CD4-positive, alpha-beta memory T cell (primary cell): Measurements from ENCODE around the gene UBE2I. TPM values are rescaled to one million over a fixed set of nuclear protein-coding genes. Genes with fewer than 3 reads are reported as not detected.

Experiments
- CTCF ChIA-PET: fragments of 350-600 bp; sonication (Branson Sonifier 250); formaldehyde crosslinking; loops from one replicate; lab custom pipeline; 2021; ENCODE audit warnings: inconsistent platforms; ENCODE audit not compliant: partially characterized antibody; lab: Charles Lee
- POLR2A ChIA-PET: fragments of 350-600 bp; sonication (Branson Sonifier 250); formaldehyde crosslinking; loops from one replicate; lab custom pipeline; 2021; ENCODE audit not compliant: partially characterized antibody; lab: Charles Lee
- DNase-seq, 5 donors: peaks; one replicate each; pipeline versions ENCODE4 v3.0.0 to v3.0.0-alpha.2; 2020 to 2022; ENCODE audit warnings: mixed read lengths in 1 of 5
- H3K27ac ChIP-seq: one replicate; pipeline ENCODE4 v1.7.0; 2013; ENCODE audit warnings: low read depth, low read length
- H3K27me3 ChIP-seq: 2 replicates; pipeline ENCODE4 v1.7.0; 2013; ENCODE audit warnings: mild to moderate bottlenecking, low read length, moderate library complexity; ENCODE audit not compliant: insufficient read depth
- H3K36me3 ChIP-seq: 2 replicates; pipeline ENCODE4 v1.7.0; 2013; ENCODE audit warnings: mild to moderate bottlenecking, low read length, moderate library complexity; ENCODE audit not compliant: insufficient read depth
- H3K4me1 ChIP-seq: 2 replicates; pipeline ENCODE4 v1.7.0; 2013; ENCODE audit warnings: mild to moderate bottlenecking, low read length, moderate library complexity; ENCODE audit not compliant: insufficient read depth
- H3K4me3 ChIP-seq, 2 donors: one replicate each; pipeline ENCODE4 v1.7.0; 2013; ENCODE audit warnings: low read length in 2 of 2, mild to moderate bottlenecking in 1 of 2
- H3K9me3 ChIP-seq, 2 donors: one replicate each; pipeline ENCODE4 v1.7.0; 2013; ENCODE audit warnings: low read length in 2 of 2, control low read depth in 1 of 2; ENCODE audit not compliant: control insufficient read depth in 1 of 2
- H3K27ac Mint-ChIP-seq, 7 donors: one replicate each; pipeline ENCODE4 v1.8.0; 2020 to 2021; ENCODE audit warnings: mixed read lengths in 7 of 7, mild to moderate bottlenecking in 6 of 7, inconsistent platforms in 3 of 7, moderate library complexity in 3 of 7
- H3K27me3 Mint-ChIP-seq, 2 donors: one replicate each; pipeline ENCODE4 v1.8.0; 2020 to 2021; ENCODE audit warnings: mixed read lengths in 2 of 2
- H3K36me3 Mint-ChIP-seq, 2 donors: one replicate each; pipeline ENCODE4 v1.8.0; 2020 to 2021; ENCODE audit warnings: mixed read lengths in 2 of 2, inconsistent platforms in 1 of 2, mild to moderate bottlenecking in 1 of 2
- H3K4me1 Mint-ChIP-seq, 4 donors: one replicate each; pipeline ENCODE4 v1.8.0; 2020 to 2021; ENCODE audit warnings: mixed read lengths in 4 of 4, mild to moderate bottlenecking in 1 of 4
- H3K4me3 Mint-ChIP-seq, 8 donors: one replicate each; pipeline ENCODE4 v1.8.0; 2020 to 2021; ENCODE audit warnings: mixed read lengths in 8 of 8, mild to moderate bottlenecking in 7 of 8, moderate library complexity in 6 of 8, inconsistent platforms in 3 of 8
- H3K9me3 Mint-ChIP-seq, 8 donors: one replicate each; pipeline ENCODE4 v1.8.0; 2020 to 2021; ENCODE audit warnings: mixed read lengths in 8 of 8, mild to moderate bottlenecking in 5 of 8, inconsistent platforms in 3 of 8, moderate library complexity in 1 of 8
- intact Hi-C: fragments of 100-400 bp; cut with micrococcal nuclease; formaldehyde crosslinking; loops from one replicate; pipeline ENCODE4 v1.15.1; 2023
- polyA plus RNA-seq, 2 donors: library from polyadenylated mRNA; unstranded; fragments of 300-500 nt; fragmentation: Illumina TruSeq; gene quantifications; one replicate each; pipeline ENCODE4 v1.2.3, GENCODE V29; 2021
- total RNA-seq, 2 experiments: library from RNA; stranded (reverse); gene quantifications; one replicate each; pipeline ENCODE4 v1.2.3, GENCODE V29; 2021

Gene UBE2I
- total and polyA plus RNA-seq, 4 experiments from 2014 or later, result 100 to 177 (median 138) TPM

DNA sequence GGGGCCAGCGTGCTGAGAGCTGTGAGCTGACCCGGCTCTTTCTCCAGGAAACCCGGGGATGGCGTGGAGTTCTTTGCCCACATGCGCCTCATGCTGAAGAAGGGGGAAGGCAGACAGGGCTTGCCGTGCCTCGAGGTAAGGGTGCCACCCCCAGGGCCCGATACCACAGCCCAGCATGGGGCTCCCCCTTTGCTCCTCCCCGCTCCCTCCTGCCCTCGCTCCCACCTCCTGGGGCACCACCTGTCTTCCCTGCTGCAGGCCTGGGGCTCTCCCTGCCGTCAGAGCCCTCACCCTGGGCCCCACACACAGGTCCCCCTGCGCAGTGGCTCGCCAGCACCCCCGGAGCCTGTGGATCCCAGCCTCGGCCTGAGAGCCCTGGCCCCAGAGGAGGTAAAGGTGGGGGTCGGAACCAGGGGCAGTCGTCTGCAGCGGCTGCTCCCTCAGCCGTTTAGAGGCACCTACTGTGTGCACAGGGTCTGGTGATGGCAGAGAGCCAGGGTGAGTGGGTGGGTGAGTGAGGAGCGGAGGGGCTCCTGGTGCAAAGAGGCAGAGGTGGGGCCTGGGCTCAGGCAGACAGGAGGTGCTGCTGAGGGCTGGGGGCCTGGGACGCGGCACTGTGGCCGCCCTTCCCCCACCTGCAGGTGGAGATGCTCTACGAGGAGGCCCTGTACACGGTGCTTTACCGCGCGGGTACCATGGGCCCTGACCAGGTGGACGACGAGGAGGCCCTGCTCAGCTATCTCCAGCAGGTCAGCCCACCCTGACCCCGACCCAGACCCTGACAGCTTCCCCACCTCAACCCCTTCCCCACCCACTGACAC, 29.6 kb downstream of the UBE2I start:
- intact Hi-C loops, result no loop called here
- no peak overlapping the region for H3K27ac ChIP-seq
- H3K4me1 ChIP-seq, result peaks cover 25% of the 10 kb centered on the region
- CTCF ChIA-PET, result no interaction called here
- H3K27me3 Mint-ChIP-seq, result peaks cover 0 to 3% of the 10 kb centered on the region in 2 donors
- H3K4me1 Mint-ChIP-seq, result peaks cover 9 to 26% (median 18%) of the 10 kb centered on the region in 4 donors
- no peak overlapping the region for H3K27ac Mint-ChIP-seq
- H3K4me3 ChIP-seq, result no peak overlapping the region
- H3K9me3 ChIP-seq, result no peaks in the 10 kb centered on the region
- no peak overlapping the region for H3K4me3 Mint-ChIP-seq
- no peaks in the 10 kb centered on the region for H3K9me3 Mint-ChIP-seq
- H3K36me3 ChIP-seq, result no peaks in the 10 kb centered on the region
- POLR2A ChIA-PET, result no interaction called here
- H3K27me3 ChIP-seq, result peaks cover 11% of the 10 kb centered on the region
- DNase-seq, result peak in 1 of 5 donors; percentile 25
- peaks cover 0 to 5% of the 10 kb centered on the region in 2 donors for H3K36me3 Mint-ChIP-seq

DNA sequence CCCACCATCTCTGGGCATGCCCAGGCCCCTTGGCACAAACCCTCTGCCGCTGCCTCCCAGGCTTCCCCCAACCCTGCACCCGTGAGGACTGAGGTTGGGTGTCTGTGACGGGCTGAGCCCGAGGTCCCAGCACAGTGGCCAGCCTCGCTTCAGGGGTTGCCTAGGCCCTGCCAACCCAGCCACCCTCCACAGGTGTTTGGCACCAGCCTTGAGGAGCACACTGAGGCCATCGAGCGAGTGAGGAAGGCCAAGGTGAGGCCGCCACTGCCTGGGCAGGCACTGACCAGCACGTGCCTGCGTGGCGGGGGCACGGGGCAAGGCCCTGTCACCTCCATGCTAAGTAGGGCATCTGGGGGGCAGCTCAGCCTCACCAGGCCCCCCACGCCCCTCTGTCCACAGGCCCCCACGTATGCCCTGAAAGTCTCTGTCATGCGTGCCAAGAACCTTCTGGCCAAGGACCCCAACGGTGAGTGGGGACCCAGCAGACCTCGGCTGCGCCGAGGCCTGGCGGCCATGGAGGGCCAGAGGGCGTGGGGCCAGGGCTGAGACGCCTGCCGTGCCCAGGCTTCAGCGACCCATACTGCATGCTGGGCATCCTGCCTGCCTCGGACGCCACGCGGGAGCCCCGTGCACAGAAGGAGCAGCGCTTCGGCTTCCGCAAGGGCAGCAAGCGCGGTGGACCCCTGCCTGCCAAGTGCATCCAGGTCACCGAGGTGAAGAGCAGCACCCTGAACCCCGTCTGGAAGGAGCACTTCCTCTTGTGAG, 31.5 kb downstream of the UBE2I start:
- H3K27ac Mint-ChIP-seq, result peak overlapping the region in 1 of 7 donors; percentile 22
- H3K4me3 ChIP-seq, result no peak overlapping the region
- peak overlapping the region in 1 of 8 donors; percentile 15 for H3K4me3 Mint-ChIP-seq
- no peaks in the 10 kb centered on the region for H3K27me3 ChIP-seq
- H3K9me3 Mint-ChIP-seq, result no peaks in the 10 kb centered on the region
- H3K27me3 Mint-ChIP-seq, result no peaks in the 10 kb centered on the region
- POLR2A ChIA-PET, result no interaction called here
- no peak overlapping the region for H3K27ac ChIP-seq
- CTCF ChIA-PET, result no interaction called here
- H3K4me1 Mint-ChIP-seq, result peaks cover 6 to 22% (median 15%) of the 10 kb centered on the region in 4 donors
- H3K9me3 ChIP-seq, result no peaks in the 10 kb centered on the region
- H3K4me1 ChIP-seq, result peaks cover 19% of the 10 kb centered on the region
- intact Hi-C loops, result no loop called here
- peak in 1 of 5 donors; percentile 32 for DNase-seq
- H3K36me3 Mint-ChIP-seq, result peaks cover 0 to 5% of the 10 kb centered on the region in 2 donors
- no peaks in the 10 kb centered on the region for H3K36me3 ChIP-seq

DNA sequence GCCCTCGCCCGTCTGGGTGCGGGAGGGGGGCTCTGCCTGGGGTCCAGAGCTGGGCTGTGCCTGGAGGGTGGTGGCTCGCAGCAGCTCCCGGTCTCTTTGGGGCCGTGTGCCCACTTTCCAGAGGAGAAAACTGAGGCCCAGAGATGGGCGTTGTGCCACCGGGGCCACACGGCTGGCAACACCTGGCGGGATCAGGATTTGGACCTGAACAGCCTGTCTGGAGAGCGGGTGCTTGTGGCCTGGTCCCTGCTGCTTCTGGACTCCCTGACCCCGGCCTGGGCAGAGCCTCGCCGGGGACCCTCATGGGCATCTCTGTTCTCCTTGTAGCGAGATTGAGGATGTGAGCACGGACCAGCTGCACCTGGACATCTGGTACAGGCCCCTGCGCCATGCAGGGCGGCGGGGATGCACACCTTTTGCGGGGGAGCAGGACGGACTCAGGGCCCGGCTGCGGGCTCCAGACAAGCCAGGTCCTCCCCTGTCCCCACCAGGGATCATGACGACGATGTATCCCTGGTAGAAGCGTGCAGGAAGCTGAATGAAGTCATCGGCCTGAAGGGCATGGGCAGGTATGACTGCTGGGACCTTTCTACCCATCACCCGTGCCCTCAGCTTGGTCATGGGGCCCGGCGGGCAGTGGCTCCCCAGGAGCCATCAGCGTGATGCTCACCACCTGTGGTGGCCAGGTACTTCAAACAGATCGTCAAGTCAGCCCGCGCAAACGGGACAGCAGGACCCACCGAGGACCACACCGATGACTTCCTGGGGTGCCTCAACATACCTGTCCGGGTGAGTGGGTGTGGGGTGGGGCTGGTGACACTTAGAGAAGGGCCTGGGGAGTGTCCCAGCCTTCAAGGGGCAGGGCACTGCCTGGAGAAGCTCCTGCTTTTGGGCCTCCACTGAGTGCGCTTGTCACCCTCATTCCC, 32.3 kb downstream of the UBE2I start:
- CTCF ChIA-PET, result interaction anchor here (1.5 kb wide), 1 partner anchor 9 kb away, joined by 7 read pairs; the partner anchor contains the start of gene BAIAP3
- no peaks in the 10 kb centered on the region for H3K27me3 Mint-ChIP-seq
- Histone ChIP-seq H3K4me3 (peak overlapping the region in 1 of 2 donors; percentile 63), H3K27me3 (no peaks in the 10 kb centered on the region), H3K4me1 (peaks cover 19% of the 10 kb centered on the region), H3K9me3 (no peaks in the 10 kb centered on the region), H3K36me3 (no peaks in the 10 kb centered on the region), H3K27ac (no peak overlapping the region)
- POLR2A ChIA-PET, result interaction anchor here (0.9 to 2.3 kb wide), 7 partner anchors 8 to 80 kb away, joined by 3 to 16 read pairs (median 5); partner anchors contain the start of genes BAIAP3 and UBE2I
- H3K4me1 Mint-ChIP-seq, result peaks cover 6 to 22% (median 15%) of the 10 kb centered on the region in 4 donors
- peaks cover 0 to 5% of the 10 kb centered on the region in 2 donors for H3K36me3 Mint-ChIP-seq
- peak overlapping the region in 2 of 7 donors; percentile 22 to 84 for H3K27ac Mint-ChIP-seq
- peak in 1 of 5 donors; percentile 41 for DNase-seq
- peak overlapping the region; percentile 66 to 83 (median 79) for H3K4me3 Mint-ChIP-seq
- intact Hi-C loops, result loop anchor here (2.0 kb wide), 2 partner anchors 33 to 41 kb away; partner anchors contain the start of gene UBE2I
- H3K9me3 Mint-ChIP-seq, result no peaks in the 10 kb centered on the region

DNA sequence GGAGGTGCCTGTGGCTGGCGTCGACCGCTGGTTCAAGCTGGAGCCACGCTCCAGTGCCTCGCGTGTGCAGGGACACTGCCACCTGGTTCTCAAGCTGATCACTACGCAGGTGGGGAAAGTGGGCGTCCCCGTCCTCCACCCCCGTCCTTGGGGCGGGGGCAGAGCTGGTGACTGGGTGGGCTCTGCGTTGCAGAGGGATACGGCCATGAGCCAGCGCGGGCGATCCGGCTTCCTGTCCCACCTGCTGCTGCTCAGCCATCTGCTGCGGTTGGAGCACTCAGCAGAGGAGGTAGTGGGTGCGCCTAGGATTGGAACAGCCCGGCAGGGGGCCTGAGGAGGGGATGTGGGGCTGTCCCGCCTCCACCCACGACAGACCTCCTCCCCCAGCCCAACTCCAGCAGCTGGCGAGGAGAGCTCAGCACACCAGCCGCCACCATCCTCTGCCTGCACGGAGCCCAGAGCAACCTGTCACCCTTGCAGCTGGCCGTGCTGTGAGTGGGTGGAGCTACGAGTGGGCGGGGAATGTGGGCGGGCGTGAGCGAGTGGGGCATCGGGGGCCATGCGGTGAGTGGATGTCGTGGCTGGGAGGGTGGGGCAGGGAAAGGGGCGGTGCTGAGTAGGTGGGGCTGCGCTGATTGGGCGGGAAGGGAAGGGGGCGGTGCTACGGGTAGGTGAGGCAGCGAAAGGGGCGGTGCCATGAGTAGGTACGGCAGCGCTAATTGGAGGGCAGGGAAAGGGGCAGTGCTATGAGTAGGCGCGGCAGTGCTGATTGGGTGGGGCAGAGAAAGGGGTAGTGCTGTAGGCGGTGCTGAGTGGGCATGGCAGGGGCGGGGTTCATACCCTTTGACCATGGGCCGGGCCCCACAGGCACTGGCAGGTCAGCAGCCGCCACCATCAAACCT, 33.3 kb downstream of the UBE2I start:
- H3K36me3 ChIP-seq, result no peaks in the 10 kb centered on the region
- no peaks in the 10 kb centered on the region for H3K27me3 Mint-ChIP-seq
- H3K27ac ChIP-seq, result peak overlapping the region; percentile 15
- no peaks in the 10 kb centered on the region for H3K27me3 ChIP-seq
- H3K9me3 Mint-ChIP-seq, result no peaks in the 10 kb centered on the region
- ChIA-PET CTCF (interaction anchor here (0.7 to 2.1 kb wide), 5 partner anchors 10 to 43 kb away, joined by 3 to 7 read pairs (median 5); partner anchors contain the start of gene BAIAP3), POLR2A (interaction anchor here (0.7 to 2.3 kb wide), 9 partner anchors 8 to 79 kb away, joined by 3 to 16 read pairs (median 5); partner anchors contain the start of genes BAIAP3 and UBE2I)
- H3K9me3 ChIP-seq, result no peaks in the 10 kb centered on the region
- peak overlapping the region; percentile 7 to 85 (median 59) for H3K27ac Mint-ChIP-seq
- peaks cover 0 to 5% of the 10 kb centered on the region in 2 donors for H3K36me3 Mint-ChIP-seq
- peak overlapping the region in 1 of 2 donors; percentile 63 for H3K4me3 ChIP-seq
- peak overlapping the region; percentile 66 to 83 (median 79) for H3K4me3 Mint-ChIP-seq
- DNase-seq, result peak; percentile 93 to 99 (median 96)
- peaks cover 6 to 22% (median 15%) of the 10 kb centered on the region in 4 donors for H3K4me1 Mint-ChIP-seq
- intact Hi-C loops, result loop anchor here (1.0 to 2.0 kb wide), 3 partner anchors 9 to 42 kb away; partner anchors contain the start of genes BAIAP3 and UBE2I
- peaks cover 19% of the 10 kb centered on the region for H3K4me1 ChIP-seq

DNA sequence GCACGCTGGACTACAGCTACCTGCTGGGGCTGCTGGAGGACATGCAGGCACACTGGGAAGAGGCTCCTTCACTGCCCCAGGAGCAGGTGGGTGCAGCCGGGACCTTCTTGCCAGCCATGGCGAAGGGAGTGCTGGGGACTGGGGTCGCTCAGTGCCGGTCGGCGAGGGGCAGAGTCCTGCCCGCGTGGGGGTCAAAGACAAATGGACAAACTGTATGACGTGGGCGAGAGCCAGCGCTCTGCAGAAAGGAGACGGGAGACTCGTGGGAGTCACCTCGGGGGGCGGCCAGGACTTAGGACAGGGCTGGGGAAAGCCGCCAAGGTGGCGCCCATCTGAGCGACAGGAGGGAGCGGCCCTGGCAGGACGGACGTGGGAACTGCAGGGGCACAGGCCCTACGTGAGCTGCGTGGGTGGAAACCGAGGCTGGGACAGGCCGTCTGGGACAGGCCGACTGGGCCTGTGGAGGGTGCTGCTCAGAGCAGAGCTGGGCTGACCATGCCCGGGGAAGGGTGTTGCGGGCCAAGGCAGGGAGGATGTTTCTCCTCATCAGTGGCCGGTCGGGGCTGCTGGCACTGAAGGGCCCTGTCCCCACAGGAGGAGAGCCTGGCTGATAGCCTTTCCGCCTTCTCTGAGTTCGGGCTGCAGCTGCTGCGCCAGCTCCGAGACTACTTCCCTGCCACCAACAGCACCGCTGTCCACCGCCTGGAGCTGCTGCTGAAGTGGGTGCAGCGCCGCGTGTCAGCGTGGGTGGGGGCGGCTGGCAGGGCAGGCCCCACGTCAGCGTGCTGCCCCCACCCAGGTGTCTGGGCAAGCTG, 34.2 kb downstream of the UBE2I start:
- ChIA-PET CTCF (interaction anchor here (0.7 to 2.1 kb wide), 5 partner anchors 11 to 44 kb away, joined by 3 to 7 read pairs (median 5); partner anchors contain the start of gene BAIAP3), POLR2A (interaction anchor here (0.7 to 2.3 kb wide), 4 partner anchors 9 to 34 kb away, joined by 3 to 16 read pairs (median 10); partner anchors contain the start of gene UBE2I)
- peaks cover 6 to 22% (median 15%) of the 10 kb centered on the region in 4 donors for H3K4me1 Mint-ChIP-seq
- H3K27me3 Mint-ChIP-seq, result no peaks in the 10 kb centered on the region
- H3K36me3 Mint-ChIP-seq, result peaks cover 0 to 5% of the 10 kb centered on the region in 2 donors
- Histone ChIP-seq H3K9me3 (no peaks in the 10 kb centered on the region), H3K27me3 (no peaks in the 10 kb centered on the region), H3K27ac (peak overlapping the region; percentile 15), H3K4me3 (no peak overlapping the region), H3K36me3 (peaks cover under 1% of the 10 kb centered on the region), H3K4me1 (peaks cover 19% of the 10 kb centered on the region)
- intact Hi-C loops, result loop anchor here (1.0 to 2.0 kb wide), 3 partner anchors 10 to 43 kb away; partner anchors contain the start of genes BAIAP3 and UBE2I
- no peak for DNase-seq
- H3K4me3 Mint-ChIP-seq, result peak overlapping the region in 7 of 8 donors; percentile 66 to 83 (median 79)
- H3K27ac Mint-ChIP-seq, result peak overlapping the region; percentile 7 to 85 (median 59)
- H3K9me3 Mint-ChIP-seq, result no peaks in the 10 kb centered on the region
